HCEC 1CT (cell line): ENCODE measurements around the gene CACNA1I.

Experiments used
- DNase-seq: peaks from one replicate; pipeline ENCODE4 v3.0.0-alpha.2; 2017

Gene CACNA1I

DNA sequence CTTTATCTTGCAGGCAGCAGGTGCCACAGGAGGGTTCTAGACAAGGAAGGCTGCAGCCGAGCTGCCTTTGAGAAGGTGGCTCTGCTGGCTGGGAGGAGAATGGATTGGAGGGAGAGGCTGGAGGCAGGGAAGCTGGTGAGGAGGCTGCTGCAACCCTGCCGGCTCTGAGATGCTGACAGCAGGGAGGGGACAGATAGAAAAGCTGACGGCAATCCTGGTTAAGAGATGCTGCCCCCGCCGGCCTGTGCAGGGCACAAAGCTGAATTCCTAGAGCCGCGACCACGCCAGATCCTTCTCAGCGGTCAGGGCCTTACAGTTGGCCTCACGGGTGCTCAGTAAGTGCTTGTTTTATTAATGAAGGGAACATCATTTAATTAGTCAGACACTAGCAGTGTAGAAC is 105.4 kb downstream of the CACNA1I start:
- no peak for DNase-seq

DNA sequence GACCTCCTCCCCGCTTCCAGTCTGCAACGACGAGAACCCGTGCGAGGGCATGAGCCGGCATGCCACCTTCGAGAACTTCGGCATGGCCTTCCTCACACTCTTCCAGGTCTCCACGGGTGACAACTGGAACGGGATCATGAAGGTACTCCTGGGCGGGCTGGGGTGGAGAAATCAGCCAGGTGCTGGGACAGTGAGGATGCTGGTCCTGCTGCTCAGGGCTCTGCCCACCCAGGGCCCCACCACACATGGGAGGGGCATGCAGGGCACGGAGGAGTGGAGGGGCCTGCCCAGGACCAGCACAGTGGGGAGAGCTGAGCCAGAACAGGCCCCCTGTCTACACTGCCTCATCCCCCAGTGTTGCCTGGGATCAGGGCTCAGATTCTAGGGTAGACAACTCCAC is 107.4 kb downstream of the CACNA1I start:
- no peak for DNase-seq

DNA sequence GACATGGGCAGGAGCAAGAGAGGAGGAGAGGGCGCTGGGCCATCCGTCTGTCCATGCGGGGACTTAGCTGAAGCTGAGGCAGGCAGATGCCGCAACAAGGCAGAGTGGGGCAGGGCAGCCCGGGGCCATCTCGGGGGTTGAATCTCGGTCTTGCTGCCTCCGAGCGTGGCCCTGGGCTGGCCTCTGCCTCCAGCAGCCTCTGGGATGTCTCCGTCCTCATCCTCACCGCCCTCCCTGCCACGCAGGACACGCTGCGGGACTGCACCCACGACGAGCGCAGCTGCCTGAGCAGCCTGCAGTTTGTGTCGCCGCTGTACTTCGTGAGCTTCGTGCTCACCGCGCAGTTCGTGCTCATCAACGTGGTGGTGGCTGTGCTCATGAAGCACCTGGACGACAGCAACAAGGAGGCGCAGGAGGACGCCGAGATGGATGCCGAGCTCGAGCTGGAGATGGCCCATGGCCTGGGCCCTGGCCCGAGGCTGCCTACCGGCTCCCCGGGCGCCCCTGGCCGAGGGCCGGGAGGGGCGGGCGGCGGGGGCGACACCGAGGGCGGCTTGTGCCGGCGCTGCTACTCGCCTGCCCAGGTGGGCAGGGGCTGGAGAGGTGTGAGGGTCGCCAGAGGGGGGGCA is 108.4 kb downstream of the CACNA1I start:
- no peak for DNase-seq

GRCh38 chr22:39679652-39680051 is 109.1 kb downstream of the CACNA1I start:
- DNase-seq = no peak

- no peak for DNase-seq
Observed at GRCh38 chr22:39680486-39680885, 109.9 kb downstream of the CACNA1I start.

DNA sequence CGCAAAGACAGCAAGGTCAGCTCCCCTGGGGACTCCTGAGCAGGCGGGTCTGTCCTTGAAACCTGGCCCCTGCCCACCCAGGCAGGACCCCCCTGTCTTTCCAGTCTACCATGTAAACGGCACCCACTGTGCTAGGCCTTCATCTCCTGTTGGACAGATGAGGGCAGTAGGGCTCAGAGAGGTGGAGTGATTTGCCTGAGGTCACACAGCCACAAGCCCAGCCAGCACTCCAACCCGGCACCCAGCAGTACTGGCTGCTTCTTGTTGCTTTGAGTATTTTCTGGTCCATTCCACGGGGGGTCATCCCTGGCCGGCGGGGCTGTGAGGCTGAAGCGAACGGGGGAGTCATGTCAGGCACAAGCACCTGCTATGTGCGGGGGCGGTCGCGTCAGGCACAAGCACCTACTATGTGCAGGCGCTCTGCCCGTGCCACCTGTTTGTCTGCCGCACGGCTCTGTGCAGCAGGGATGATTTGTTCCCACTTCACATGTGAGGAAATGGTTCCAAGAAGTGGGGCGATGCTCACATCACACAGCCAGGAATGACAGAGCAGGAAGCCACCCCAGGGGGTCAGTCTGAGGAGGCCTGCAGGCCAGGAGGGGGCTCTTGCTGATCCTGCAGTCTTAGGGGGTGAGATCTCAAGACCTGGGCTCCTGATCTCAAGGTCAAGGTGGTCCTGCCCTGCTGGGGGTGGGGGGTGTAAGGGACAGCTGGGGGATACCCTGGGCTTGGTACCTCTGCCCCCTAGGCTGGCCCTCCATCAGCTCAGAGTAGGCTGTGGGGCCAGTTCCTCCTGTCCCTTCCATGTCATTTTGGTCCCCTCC is 110.7 kb downstream of the CACNA1I start:
- no peak for DNase-seq

GRCh38 chr22:39682994-39683393 is 112.4 kb downstream of the CACNA1I start:
- DNase-seq = no peak

DNA sequence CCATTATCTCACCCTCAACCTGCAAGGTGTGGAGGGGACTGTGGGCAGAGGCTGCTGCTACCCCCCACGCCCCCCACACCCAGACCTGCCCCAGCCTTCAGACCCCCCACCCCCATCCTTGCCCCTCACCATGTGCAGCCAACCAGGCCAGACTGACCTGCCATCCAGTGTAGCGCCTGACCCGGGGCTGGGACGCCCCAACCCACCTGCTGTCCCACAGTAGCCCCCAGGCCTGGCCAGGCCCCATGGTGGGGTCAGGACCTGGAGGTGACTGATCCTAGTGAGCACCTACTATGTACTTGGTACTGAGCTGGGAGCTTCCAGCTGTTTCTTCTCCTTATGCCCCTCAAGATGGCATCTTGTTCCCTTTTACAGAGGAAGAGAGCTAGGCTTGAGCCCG is 113.1 kb downstream of the CACNA1I start:
- no peak for DNase-seq

GRCh38 chr22:39684702-39685281 is 114.2 kb downstream of the CACNA1I start:
- no peak for DNase-seq

DNA sequence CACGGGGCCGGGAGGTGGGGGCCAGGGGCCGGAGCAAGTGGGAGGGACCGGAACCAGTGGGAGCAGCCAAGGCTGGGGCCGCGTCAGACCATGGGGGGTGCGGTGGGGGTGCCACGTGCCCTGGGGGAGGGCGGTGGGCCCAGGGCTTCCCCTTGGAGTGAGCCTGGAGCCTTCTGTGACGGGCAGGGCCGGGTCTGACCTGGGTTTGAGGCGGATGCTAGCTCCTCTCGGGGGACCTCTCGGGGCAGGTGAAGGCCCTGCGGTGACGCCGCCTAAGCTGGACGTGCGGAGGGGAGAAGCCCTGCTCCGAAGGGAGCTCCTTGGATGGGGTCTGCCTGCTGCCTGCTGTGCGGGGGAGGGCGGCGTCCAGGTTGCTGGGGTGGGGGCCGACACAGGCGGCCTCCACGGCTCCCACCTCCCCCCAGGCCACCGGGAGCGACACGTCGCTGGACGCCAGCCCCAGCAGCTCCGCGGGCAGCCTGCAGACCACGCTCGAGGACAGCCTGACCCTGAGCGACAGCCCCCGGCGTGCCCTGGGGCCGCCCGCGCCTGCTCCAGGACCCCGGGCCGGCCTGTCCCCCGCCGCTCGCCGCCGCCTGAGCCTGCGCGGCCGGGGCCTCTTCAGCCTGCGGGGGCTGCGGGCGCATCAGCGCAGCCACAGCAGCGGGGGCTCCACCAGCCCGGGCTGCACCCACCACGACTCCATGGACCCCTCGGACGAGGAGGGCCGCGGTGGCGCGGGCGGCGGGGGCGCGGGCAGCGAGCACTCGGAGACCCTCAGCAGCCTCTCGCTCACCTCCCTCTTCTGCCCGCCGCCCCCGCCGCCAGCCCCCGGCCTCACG is 115.0 kb downstream of the CACNA1I start:
- DNase-seq = no peak

- DNase-seq = no peak
Observed at GRCh38 chr22:39686178-39686620, 115.6 kb downstream of the CACNA1I start.

DNA sequence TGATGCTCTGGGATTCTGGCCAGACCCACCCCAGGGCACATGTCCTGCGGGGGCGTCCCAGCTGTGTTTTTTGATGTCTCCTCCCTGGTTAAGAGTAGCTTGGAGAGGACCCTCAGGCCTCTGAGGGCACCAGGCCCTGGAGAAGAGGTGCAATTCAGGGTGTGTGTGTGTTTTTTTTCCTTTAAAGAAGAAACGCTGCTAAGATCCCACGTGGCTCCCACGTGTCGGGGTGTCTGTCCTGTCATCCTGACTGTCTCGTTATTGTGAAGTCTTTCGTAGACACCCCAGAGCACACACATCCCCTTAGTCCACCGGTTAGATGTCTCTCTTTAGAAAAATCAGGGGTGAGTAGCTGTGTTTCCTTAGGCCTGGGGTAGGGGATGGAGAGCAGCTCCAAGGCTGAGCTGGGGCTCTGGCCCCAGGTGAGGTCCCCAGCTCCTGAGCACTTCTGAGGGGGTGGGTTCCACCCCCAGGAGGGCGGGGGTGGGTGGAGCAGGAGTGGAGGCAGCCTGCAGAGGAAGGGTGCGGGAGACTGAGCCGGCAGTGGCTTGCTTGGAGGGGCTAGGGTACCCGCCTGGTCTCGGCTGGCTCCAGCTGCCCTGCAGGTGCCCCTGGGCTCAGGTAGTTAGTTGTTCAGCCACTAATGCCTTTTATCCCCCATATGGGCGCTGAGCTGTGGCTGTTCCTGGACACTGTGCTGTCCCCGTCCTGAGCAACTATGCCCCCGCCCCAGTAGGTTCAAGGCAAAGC is 116.4 kb downstream of the CACNA1I start:
- DNase-seq = no peak

DNA sequence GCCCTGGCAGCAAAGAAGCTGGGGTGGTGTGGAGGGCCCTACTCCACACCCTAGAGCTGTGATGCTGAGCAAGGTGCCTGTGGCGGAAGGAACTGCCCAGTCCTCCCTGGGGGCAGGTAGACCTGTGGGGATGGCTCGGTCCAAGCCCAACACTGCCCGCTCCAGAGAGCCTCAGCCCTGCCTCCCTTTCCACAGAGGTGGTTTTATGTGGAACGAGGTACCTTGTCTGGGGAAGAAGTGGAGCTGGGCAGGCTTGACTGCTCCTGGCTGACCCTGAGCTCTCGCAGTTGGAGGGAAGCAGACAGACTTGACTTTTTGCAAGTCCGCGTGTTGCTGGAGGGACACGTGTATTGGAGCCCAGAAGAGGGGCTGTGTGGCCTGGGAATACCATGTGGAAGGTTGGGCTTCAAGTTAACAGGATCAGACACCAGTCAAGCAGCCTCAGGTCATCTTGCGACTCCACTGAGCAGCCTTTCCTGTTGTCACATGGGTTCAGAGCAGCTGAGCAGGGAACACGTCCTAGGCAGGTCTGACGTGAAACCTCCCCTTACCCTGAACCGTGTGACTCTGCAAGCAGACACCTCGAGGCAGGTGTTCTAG is 117.7 kb downstream of the CACNA1I start:
- no peak for DNase-seq

GRCh38 chr22:39689421-39689820 is 118.9 kb downstream of the CACNA1I start:
- no peak for DNase-seq

GRCh38 chr22:39690881-39691605 is 120.5 kb downstream of the CACNA1I start:
- no peak for DNase-seq

DNA sequence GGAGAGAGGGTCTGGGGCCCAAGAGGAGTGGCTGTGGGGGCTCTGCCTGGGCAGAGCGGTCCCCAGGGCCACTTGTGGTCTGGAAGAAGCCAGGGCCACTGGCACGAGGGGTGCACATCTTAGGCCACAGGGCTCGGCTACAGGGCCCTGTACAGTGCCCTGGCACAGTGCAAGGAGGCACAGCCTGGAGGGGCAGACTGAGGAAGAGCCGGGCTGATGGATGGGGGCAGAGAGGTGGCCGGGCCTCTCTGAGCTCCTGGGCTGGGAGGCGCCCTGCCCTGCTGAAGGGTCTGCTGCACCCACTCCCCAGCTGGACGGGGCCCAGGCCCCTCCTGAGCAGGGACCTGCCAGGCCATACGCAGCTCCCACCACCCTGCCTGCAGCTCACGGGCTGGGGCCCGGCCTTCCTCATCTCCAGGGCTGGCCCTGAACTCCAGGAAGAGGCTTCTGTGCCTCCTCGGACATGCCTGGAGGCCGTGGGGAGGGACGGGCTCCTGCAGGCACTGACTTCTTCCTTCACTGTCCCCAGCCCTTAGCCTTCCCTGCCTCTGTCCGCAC is 123.5 kb downstream of the CACNA1I start:
- DNase-seq = no peak

DNA sequence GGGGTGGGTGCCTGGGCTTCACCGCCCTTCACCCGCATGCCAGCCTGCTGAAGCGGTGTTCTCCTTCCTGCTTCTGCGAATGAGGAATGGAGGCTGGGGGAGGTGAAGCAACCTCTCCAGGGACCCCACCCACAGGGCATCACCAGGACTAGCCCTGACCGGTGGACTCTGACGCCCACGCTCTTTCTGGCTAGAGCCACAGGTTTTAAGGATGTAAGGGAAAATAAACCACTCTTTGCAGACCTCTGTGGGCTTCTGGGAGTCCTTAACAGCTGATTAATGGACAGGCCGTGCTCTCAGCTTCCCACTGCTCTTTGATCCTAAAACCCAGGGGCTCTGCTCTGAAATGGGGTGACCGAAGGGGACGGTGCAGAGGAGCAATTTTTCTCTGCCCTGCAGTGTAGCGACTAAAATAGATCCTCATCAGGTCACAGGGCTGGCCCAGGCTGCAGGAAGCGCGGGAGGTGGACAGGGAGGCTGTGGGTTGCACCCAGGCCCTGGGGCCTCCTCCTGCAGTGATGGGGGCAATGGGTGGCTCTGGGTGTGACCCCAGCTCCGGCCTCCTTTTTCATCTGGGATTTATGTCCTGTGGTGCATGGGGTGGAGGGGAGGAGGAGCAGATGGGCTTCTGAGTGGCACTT is 127.4 kb downstream of the CACNA1I start:
- DNase-seq = no peak

DNA sequence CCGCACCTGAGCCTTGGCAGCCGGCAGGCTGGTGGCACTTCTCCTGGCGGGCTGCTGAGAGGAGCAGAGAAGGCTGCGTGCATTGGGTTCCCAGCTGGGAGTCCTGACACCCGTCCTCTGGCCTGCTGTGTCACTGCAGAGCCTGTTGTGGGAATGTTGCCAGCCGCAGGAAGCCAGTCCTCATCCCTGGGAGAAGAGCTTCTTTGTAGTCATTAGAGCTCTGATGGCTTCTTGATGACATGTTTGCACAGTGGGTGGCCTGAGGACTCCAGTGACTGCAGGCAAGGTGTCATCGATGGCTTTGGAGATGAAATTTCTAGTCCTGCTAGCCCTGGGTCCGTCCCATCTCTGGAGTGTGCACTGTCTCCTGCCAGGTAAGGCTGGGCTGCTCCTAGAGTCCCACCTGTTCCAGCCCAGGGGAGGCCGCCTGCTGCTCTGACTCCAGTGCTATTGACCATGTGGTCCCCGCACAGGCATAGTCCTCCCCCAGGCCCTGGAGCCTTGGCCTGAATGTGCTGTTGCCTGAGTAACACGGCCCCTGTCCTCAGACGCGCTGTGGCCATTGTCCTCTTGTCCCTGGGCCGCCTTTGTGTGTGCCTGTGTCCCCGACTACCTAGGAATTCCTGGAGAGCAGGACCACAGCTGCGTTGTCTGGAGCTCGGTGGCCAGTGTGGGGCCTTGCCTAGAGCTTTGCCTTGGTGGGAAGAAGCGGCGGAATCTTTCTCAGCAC is 129.2 kb downstream of the CACNA1I start:
- DNase-seq = no peak

- DNase-seq = no peak
Observed at GRCh38 chr22:39700565-39700964, 130.0 kb downstream of the CACNA1I start.

DNA sequence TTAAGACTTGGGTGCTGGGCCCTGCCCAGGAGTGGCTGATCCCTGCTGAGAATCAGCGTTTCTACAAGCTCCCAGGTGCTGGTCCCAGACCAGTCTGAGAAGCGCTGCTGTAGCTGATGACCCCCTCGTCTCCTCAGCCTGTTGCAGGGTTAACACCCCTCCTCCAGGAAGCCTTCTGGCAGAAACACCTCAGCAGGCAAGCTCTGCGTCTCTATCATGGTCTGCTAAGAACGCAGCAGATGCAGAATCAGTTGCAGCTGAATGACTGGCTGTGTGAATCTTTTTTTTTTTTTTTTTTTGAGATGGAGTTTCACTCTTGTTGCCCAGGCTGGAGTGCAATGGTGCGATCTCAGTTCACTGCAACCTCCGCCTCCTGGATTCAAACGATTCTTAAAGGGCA is 132.5 kb downstream of the CACNA1I start:
- DNase-seq = no peak
